Fibroblast of mammary gland (primary cell): ENCODE results near the gene KRT4.

Source experiments
- DNase-seq: peaks from one replicate; pipeline ENCODE4 v3.0.0-alpha.2; 2010; ENCODE audit warnings: low read depth
- H3K4me3 ChIP-seq: 2 replicates; pipeline ENCODE4 v1.5.1; 2011; ENCODE audit warnings: low read depth, mild to moderate bottlenecking, low read length, moderate library complexity; ENCODE audit not compliant: control insufficient read depth
- TF ChIP-seq, protein P1 (sequence below): conservative IDR thresholded peaks from 2 replicates; pipeline ENCODE4 v1.5.1; 2011; ENCODE audit warnings: low read depth, low read length, inconsistent platforms; ENCODE audit not compliant: control insufficient read depth, insufficient read depth

Gene KRT4

DNA sequence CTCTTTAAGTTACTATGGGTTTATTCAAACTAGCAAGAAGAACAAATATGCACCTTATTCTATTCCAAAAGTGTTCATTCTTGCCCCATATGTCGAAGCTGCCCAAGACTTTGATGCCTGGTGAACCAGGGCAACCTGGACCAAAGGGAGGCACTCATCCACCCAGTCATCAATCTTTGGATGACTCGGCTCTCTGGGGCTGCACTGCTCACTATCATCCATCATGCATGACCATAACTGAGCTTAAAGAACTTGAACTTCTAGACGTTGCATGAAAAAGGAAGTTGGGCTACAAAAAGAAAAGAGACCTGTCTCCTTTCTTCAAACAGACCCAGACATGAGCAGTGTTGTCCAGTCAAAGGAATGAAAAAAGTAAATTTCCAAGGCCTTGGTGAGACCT is 1.2 kb downstream of the KRT4 start:
- DNase-seq: no peak
- TF ChIP-seq, protein P1, sequence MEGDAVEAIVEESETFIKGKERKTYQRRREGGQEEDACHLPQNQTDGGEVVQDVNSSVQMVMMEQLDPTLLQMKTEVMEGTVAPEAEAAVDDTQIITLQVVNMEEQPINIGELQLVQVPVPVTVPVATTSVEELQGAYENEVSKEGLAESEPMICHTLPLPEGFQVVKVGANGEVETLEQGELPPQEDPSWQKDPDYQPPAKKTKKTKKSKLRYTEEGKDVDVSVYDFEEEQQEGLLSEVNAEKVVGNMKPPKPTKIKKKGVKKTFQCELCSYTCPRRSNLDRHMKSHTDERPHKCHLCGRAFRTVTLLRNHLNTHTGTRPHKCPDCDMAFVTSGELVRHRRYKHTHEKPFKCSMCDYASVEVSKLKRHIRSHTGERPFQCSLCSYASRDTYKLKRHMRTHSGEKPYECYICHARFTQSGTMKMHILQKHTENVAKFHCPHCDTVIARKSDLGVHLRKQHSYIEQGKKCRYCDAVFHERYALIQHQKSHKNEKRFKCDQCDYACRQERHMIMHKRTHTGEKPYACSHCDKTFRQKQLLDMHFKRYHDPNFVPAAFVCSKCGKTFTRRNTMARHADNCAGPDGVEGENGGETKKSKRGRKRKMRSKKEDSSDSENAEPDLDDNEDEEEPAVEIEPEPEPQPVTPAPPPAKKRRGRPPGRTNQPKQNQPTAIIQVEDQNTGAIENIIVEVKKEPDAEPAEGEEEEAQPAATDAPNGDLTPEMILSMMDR: no peak

DNA sequence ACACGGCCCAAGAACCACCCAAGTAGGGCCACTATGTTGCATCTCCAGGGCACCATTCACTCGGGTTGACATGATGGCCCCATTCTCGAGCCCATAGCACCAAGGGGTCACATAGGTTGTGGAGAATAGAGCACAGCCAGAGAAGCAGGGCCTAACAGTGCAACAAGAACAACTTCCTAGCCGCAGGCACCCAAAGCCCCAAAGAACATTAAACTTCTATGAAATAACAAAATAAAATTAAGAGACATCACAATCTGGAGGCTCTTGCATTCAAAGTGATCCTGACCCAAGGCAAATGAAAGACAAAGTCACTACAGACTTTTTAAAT is 1.9 kb downstream of the KRT4 start:
- TF ChIP-seq, protein P1: no peak
- DNase-seq: no peak

More for the DNA sequence above, 1.2 kb downstream of the KRT4 start:
- H3K4me3 ChIP-seq: no peak overlapping the region

DNA sequence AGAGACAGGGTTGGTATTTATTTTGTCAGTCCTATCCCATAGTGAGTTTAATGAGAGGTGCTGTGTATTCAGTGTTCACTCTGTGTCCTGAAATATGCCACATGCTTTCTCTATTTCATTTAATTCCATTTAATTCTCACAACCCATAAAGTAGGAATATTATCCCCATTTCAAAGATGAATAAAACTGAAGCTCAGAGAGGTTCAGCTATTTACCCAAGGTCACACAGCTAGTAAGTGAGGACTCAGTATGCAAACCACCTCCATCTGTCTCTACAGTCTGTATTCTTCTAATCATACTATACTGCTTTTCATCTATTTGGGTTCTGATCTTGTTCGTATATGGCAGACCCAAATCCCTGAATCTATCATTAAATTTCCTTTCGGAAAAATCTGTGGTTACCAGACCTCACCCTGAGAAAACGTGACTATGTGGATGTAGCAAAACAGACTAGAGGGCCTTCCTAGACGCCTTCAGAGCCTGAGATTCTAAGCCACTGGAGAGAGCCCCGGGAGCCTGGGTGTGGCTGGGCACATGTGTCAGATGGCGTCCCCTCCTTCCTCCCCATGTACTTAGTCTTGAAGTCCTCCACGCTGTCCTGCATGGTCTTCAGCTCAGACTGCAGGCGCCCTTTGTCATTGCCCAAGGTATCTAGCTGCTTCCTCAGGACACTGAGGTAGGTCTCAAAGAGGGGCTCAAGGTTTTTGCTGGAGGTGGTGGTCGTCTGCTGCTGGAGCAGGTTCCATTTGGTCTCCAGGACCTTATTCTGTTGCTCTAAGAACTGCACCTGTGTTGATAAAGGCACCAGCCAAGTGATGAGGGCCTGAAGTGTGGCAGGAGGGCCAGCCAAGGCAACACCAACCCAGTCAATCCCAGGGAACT is 2.5 kb downstream of the KRT4 start:
- DNase-seq: no peak
- TF ChIP-seq, protein P1: no peak

More for the DNA sequence above, 1.9 kb downstream of the KRT4 start:
- H3K4me3 ChIP-seq: no peak overlapping the region

DNA sequence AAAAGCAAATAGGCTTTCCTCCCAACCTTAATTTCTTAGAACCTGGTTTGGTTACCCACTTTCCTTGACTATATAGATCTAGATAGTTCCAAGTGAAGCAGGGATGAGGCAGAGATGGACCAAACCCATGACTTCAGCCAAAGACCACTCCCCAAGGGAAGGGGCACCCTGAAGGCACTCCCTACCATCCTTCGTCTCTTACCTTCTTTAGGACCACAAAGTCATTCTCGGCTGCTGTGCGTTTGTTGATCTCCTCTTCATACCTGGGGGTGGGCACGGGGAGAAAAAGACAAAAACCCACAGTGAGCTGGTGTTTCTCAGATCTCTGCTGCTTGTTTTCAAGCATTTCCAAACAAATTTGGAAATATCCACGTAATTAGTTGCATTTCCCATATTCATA is 3.4 kb downstream of the KRT4 start:
- DNase-seq: no peak
- TF ChIP-seq, protein P1: no peak
- no peak overlapping the region for H3K4me3 ChIP-seq

More for the DNA sequence above, 2.5 kb downstream of the KRT4 start:
- no peak overlapping the region for H3K4me3 ChIP-seq

DNA sequence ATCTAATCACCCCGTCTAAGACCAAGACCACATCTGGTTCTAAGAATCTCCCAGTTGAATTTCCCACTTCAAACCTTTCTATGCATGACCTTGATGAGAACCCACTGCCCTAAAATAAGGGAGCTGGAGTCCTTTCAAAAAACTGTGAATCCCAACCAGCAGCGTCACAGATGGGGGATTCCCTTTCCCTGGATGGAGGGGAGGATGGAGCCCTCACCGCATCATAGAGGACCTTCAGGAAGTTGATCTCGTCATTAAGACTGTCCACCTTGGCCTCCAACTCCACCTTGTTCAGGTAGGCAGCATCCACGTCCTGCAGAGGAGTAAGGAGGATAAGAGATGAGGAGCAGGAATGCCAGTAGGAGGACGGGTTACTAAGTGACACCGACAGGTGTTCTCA is 4.8 kb downstream of the KRT4 start:
- TF ChIP-seq, protein P1: no peak
- DNase-seq: no peak
- H3K4me3 ChIP-seq: no peak overlapping the region

DNA sequence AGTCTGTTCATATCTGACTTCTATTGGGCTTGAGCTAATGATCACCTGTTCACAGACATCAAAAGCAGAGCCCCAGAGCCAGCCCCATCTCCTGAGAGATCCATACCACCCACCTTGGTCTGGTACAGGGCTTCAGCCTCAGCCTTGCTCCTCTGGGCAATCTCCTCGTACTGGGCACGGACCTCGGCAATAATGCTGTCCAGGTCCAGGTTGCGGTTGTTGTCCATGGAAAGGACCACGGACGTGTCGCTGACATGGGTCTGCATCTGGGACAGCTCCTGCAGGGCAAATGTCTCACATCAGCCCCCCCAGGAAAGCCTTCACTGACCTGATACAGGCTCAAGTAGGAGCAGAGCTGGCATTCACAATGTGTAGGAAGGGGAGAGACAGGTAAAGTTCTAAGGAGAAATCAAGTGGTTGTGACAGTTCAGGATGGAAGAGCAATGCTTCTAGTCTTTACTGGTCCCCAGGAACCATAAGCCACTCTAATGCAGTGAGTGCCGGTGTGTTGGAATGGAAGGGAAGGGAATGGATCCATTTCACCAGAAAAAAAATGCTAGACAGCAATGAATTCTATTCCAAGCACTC is 5.2 kb downstream of the KRT4 start:
- no peak for DNase-seq
- TF ChIP-seq, protein P1: no peak
- no peak overlapping the region for H3K4me3 ChIP-seq
